Mesendoderm (in vitro differentiated cells): ENCODE measurements around the gene LYST.

ENCODE experiments used
- DNase-seq: peaks from one replicate; pipeline ENCODE4 v3.0.0; 2013
- H2AK5ac ChIP-seq: 2 replicates; pipeline ENCODE4 v1.6.1; 2013; ENCODE audit warnings: low read length, inconsistent platforms
- H2BK120ac ChIP-seq: 2 replicates; pipeline ENCODE4 v1.6.1; 2013; ENCODE audit warnings: low read depth, mild to moderate bottlenecking, low read length, moderate library complexity, mixed read lengths
- H2BK15ac ChIP-seq: replicated peaks from 2 replicates; pipeline ENCODE4 v1.6.1; 2013; ENCODE audit warnings: low read depth, mild to moderate bottlenecking, moderate library complexity
- H2BK5ac ChIP-seq: 2 replicates; pipeline ENCODE4 v1.6.1; 2013; ENCODE audit warnings: low read length, inconsistent platforms
- H3K18ac ChIP-seq: 2 replicates; pipeline ENCODE4 v1.6.1; 2013; ENCODE audit warnings: mild to moderate bottlenecking, low read length, mixed read lengths
- H3K23ac ChIP-seq: one replicate; pipeline ENCODE4 v1.6.1; 2013; ENCODE audit warnings: low read length
- H3K27ac ChIP-seq: 2 replicates; pipeline ENCODE4 v1.5.1; 2013; ENCODE audit warnings: low read depth, mild to moderate bottlenecking, inconsistent platforms, low read length, moderate library complexity
- H3K27me3 ChIP-seq: 2 replicates; pipeline ENCODE4 v1.6.1; 2013; ENCODE audit warnings: low read length, control low read depth, mild to moderate bottlenecking, inconsistent platforms; ENCODE audit not compliant: insufficient read depth, poor library complexity
- H3K36me3 ChIP-seq: 2 replicates; pipeline ENCODE4 v1.6.1; 2013; ENCODE audit warnings: low read length, inconsistent platforms; ENCODE audit not compliant: control insufficient read depth, insufficient read depth
- H3K4ac ChIP-seq: one replicate; pipeline ENCODE4 v1.6.1; 2013; ENCODE audit warnings: low read depth, mild to moderate bottlenecking, low read length, moderate library complexity
- H3K4me1 ChIP-seq: 2 replicates; pipeline ENCODE4 v1.6.1; 2013; ENCODE audit warnings: low read depth, low read length, inconsistent platforms; ENCODE audit not compliant: control insufficient read depth
- H3K4me2 ChIP-seq: 2 replicates; pipeline ENCODE4 v1.6.1; 2013; ENCODE audit warnings: low read length
- H3K4me3 ChIP-seq: 2 replicates; pipeline ENCODE4 v1.5.1; 2013; ENCODE audit warnings: mild to moderate bottlenecking, low read length
- H3K56ac ChIP-seq: one replicate; pipeline ENCODE4 v1.6.1; 2013; ENCODE audit warnings: low read length
- H3K79me1 ChIP-seq: 2 replicates; pipeline ENCODE4 v1.6.1; 2013; ENCODE audit warnings: low read length, inconsistent platforms
- H3K79me2 ChIP-seq: 2 replicates; pipeline ENCODE4 v1.6.1; 2013; ENCODE audit warnings: mild to moderate bottlenecking, low read length; ENCODE audit not compliant: control insufficient read depth, insufficient read depth
- H3K9ac ChIP-seq: 2 replicates; pipeline ENCODE4 v1.6.1; 2013; ENCODE audit warnings: low read length, inconsistent platforms
- H4K5ac ChIP-seq: one replicate; pipeline ENCODE4 v1.6.1; 2013; ENCODE audit warnings: low read length
- H4K8ac ChIP-seq: one replicate; pipeline ENCODE4 v1.6.1; 2013; ENCODE audit warnings: low read depth, mild to moderate bottlenecking, control low read depth, low read length, moderate library complexity
- WGBS: extraction: QIAGEN DNeasy Blood & Tissue Kit; methylation state at CpG from one replicate; pipeline ENCODE4 v1.1.7; 2013; ENCODE audit warnings: low lambda C conversion rate, missing lambda C conversion rate; ENCODE audit not compliant: insufficient coverage; ENCODE audit errors: extremely low coverage; 5-methylcytosine and 5-hydroxymethylcytosine counted together

Gene LYST

DNA sequence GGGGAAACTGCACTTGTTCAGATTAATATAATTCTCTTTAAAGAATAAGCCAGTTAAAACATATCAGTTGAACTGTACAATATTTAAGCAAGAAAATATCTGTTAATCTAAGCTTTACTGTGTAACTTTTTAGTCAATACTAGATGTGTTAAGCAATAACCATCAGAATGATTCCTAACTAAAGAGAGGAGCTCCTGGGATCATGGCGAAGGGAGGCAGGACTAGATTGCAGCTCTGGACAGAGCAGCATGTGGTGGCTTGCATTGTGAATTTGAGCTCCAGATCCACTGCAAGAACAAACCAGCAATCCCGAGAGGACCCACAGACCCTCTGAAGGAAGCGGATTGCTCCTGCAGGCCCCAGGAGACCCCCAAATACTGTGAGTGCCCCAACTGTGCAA is 21.9 kb downstream of the LYST start:
- H3K27me3 ChIP-seq: no peaks in the 10 kb centered on the region

DNA sequence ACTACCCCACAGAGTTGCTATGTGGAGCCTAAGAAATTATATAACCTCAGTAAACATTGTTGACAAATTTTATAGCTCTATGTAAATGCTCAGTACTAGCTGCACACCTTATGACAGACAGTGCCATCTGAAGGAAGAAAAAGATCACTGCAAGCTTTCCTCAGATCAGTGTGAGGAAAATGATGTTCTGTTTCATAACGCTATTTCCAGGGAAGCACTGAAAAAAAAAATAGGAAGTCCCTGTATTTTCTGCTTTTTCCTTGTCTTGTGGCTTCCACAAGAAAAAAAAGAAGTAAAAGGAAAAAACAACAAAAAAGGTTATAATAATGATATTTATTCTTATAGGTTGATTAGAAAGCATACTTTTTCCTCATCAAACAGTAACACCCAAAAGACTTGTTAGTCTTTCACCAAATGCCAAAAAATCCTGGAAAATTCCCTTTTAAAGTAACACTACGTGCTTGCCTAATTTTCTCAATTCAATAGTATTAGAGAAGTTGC is 23.2 kb downstream of the LYST start:
- H2BK5ac ChIP-seq: no peak overlapping the region
- no peak overlapping the region for H3K4ac ChIP-seq
- H3K27me3 ChIP-seq: no peaks in the 10 kb centered on the region
- H3K4me2 ChIP-seq: no peak overlapping the region
- no peak overlapping the region for H3K56ac ChIP-seq
- no peak overlapping the region for H3K18ac ChIP-seq
- no peaks in the 10 kb centered on the region for H3K79me1 ChIP-seq
- no peak overlapping the region for H3K23ac ChIP-seq
- no peak overlapping the region for H4K8ac ChIP-seq
- no peak overlapping the region for H4K5ac ChIP-seq
- H2BK15ac ChIP-seq: no peak overlapping the region
- H2BK120ac ChIP-seq: no peak overlapping the region
- H3K9ac ChIP-seq: no peak overlapping the region
- no CpG with 5 or more reads among the region's 2 CpGs for whole genome bisulfite sequencing
- no peak overlapping the region for H3K4me3 ChIP-seq
- peak; percentile 19 for DNase-seq
- no peak overlapping the region for H3K27ac ChIP-seq
- no peaks in the 10 kb centered on the region for H3K4me1 ChIP-seq
- H3K79me2 ChIP-seq: no peaks in the 10 kb centered on the region
- no peaks in the 10 kb centered on the region for H3K36me3 ChIP-seq
- H2AK5ac ChIP-seq: no peak overlapping the region

More for the DNA sequence above, 21.9 kb downstream of the LYST start:
- DNase-seq: no peak
- no peak overlapping the region for H4K8ac ChIP-seq
- no peak overlapping the region for H3K9ac ChIP-seq
- H3K4me3 ChIP-seq: no peak overlapping the region
- H2BK120ac ChIP-seq: no peak overlapping the region
- no peak overlapping the region for H2BK5ac ChIP-seq
- no peaks in the 10 kb centered on the region for H3K79me2 ChIP-seq
- H4K5ac ChIP-seq: no peak overlapping the region
- no peak overlapping the region for H3K4ac ChIP-seq
- H3K18ac ChIP-seq: no peak overlapping the region
- H3K4me1 ChIP-seq: no peaks in the 10 kb centered on the region
- H3K56ac ChIP-seq: no peak overlapping the region
- no peak overlapping the region for H2BK15ac ChIP-seq
- WGBS: no CpG with 5 or more reads among the region's 3 CpGs
- H3K36me3 ChIP-seq: no peaks in the 10 kb centered on the region
- no peak overlapping the region for H3K23ac ChIP-seq
- H3K4me2 ChIP-seq: no peak overlapping the region
- no peaks in the 10 kb centered on the region for H3K79me1 ChIP-seq
- H3K27ac ChIP-seq: no peak overlapping the region
- H2AK5ac ChIP-seq: no peak overlapping the region

GRCh38 chr1:235841938-235842545 is 24.7 kb downstream of the LYST start:
- Histone ChIP-seq H2AK5ac (no peak overlapping the region), H3K18ac (no peak overlapping the region), H3K27me3 (no peaks in the 10 kb centered on the region), H3K23ac (no peak overlapping the region), H2BK120ac (no peak overlapping the region), H3K36me3 (no peaks in the 10 kb centered on the region), H3K4ac (no peak overlapping the region), H4K5ac (no peak overlapping the region), H2BK5ac (no peak overlapping the region), H3K27ac (no peak overlapping the region), H3K56ac (no peak overlapping the region), H3K4me3 (no peak overlapping the region), H2BK15ac (no peak overlapping the region), H3K79me2 (no peaks in the 10 kb centered on the region), H3K9ac (no peak overlapping the region), H4K8ac (no peak overlapping the region), H3K4me1 (no peaks in the 10 kb centered on the region), H3K4me2 (no peak overlapping the region), H3K79me1 (no peaks in the 10 kb centered on the region)
- no peak for DNase-seq
- no CpG with 5 or more reads among the region's 1 CpG for WGBS

- Histone ChIP-seq H2BK120ac (no peak overlapping the region), H4K8ac (no peak overlapping the region)
- no CpG with 5 or more reads among the region's 1 CpG for WGBS
These were observed 28.7 kb downstream of the LYST start for GRCh38 chr1:235838021-235838420.

DNA sequence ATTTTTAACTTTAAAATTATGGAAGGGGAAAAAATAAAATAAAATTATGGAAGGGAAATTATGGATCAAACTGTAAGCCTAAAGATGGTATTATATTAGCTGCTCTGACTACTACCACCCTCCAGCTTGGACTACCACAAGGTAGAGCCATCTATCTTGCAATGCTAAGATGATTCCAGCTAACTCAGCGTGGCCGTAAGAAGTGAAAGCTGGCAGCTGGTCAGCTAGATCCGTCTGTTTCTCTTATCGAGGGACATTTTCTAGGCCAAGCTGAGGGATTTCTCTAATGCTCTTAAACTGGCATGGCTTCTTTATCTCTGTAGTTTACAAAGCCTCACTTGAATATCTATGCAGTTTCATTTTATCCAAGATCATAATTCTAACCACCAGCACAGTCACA is 31.5 kb downstream of the LYST start:
- H3K23ac ChIP-seq: no peak overlapping the region
- no CpG with 5 or more reads among the region's 4 CpGs for WGBS
- no peak overlapping the region for H3K4me3 ChIP-seq
- H3K79me2 ChIP-seq: no peaks in the 10 kb centered on the region
- H3K9ac ChIP-seq: no peak overlapping the region
- H3K4ac ChIP-seq: no peak overlapping the region
- no peak overlapping the region for H3K27ac ChIP-seq
- no peak overlapping the region for H3K4me2 ChIP-seq
- H3K4me1 ChIP-seq: no peaks in the 10 kb centered on the region
- H3K56ac ChIP-seq: no peak overlapping the region
- no peaks in the 10 kb centered on the region for H3K27me3 ChIP-seq
- H4K8ac ChIP-seq: no peak overlapping the region
- no peak overlapping the region for H2BK120ac ChIP-seq
- no peak overlapping the region for H2BK5ac ChIP-seq
- H3K36me3 ChIP-seq: no peaks in the 10 kb centered on the region
- H2BK15ac ChIP-seq: no peak overlapping the region
- H3K18ac ChIP-seq: no peak overlapping the region
- H2AK5ac ChIP-seq: no peak overlapping the region
- DNase-seq: no peak
- H3K79me1 ChIP-seq: no peaks in the 10 kb centered on the region
- H4K5ac ChIP-seq: no peak overlapping the region

More at GRCh38 chr1:235838021-235838420, 28.7 kb downstream of the LYST start:
- Histone ChIP-seq H3K27ac (no peak overlapping the region), H3K79me2 (no peaks in the 10 kb centered on the region), H3K4me2 (no peak overlapping the region), H3K36me3 (no peaks in the 10 kb centered on the region), H3K56ac (no peak overlapping the region), H3K4ac (no peak overlapping the region), H4K5ac (no peak overlapping the region), H3K4me3 (no peak overlapping the region), H2AK5ac (no peak overlapping the region), H3K27me3 (no peaks in the 10 kb centered on the region), H3K18ac (no peak overlapping the region), H3K79me1 (no peaks in the 10 kb centered on the region), H3K9ac (no peak overlapping the region), H3K4me1 (no peaks in the 10 kb centered on the region), H2BK15ac (no peak overlapping the region), H2BK5ac (no peak overlapping the region), H3K23ac (no peak overlapping the region)
- DNase-seq: peak; percentile 22

DNA sequence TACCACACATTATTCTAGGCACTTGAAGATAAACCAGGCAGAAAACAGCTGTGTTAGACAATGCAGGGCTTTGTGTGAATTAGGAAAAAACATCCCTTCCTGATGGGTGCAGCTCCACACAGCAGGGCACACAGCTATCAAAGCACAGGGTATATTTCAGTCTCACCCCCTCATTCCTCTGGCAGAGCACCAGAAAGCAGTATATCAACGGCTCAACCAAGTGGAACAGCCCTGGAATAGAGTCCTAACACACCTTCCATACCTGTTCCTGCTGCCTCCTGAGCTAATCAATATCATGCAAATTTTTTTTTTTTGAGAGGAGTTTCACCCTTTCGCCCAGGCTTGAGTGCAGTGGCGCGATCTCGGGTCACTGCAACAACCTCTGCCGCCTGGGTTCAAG is 32.1 kb downstream of the LYST start:
- H3K9ac ChIP-seq: no peak overlapping the region
- H4K5ac ChIP-seq: no peak overlapping the region
- no peak overlapping the region for H2BK15ac ChIP-seq
- no peak overlapping the region for H3K4ac ChIP-seq
- no peaks in the 10 kb centered on the region for H3K36me3 ChIP-seq
- no peak for DNase-seq
- H2BK5ac ChIP-seq: no peak overlapping the region
- H3K27me3 ChIP-seq: no peaks in the 10 kb centered on the region
- H2BK120ac ChIP-seq: no peak overlapping the region
- H3K4me3 ChIP-seq: no peak overlapping the region
- no peaks in the 10 kb centered on the region for H3K4me1 ChIP-seq
- no peak overlapping the region for H3K18ac ChIP-seq
- H3K79me1 ChIP-seq: no peaks in the 10 kb centered on the region
- no peaks in the 10 kb centered on the region for H3K79me2 ChIP-seq
- H3K56ac ChIP-seq: no peak overlapping the region
- no CpG with 5 or more reads among the region's 6 CpGs for WGBS
- H2AK5ac ChIP-seq: no peak overlapping the region
- H3K23ac ChIP-seq: no peak overlapping the region
- H3K4me2 ChIP-seq: no peak overlapping the region
- H4K8ac ChIP-seq: no peak overlapping the region
- no peak overlapping the region for H3K27ac ChIP-seq
